ENCODE results near the gene SPTB. TPM values are rescaled to one million over a fixed set of nuclear protein-coding genes. Genes with fewer than 3 reads are reported as not detected.

SPTB gene
- total RNA-seq, result 3.0 TPM
- long read RNA-seq, full-length matches to known transcripts, result 1 of 16 reads
- long read RNA-seq, partial matches to known transcripts, result 4 of 16 reads
- long read RNA-seq, other reads (novel, unspliced or antisense), result 11 of 16 reads

- Histone ChIP-seq H3K4me3 (peak within 1 kb of the TSS; percentile 60), H3K27me3 (peaks cover 60% of the 10 kb centered on the region), H3K4me1 (peaks cover 7% of the 10 kb centered on the region), H3K36me3 (no peaks in the 10 kb centered on the region), H3K9me3 (no peaks in the 10 kb centered on the region), H3K27ac (no peak within 1 kb of the TSS)
- no peak for TF ChIP-seq CTCF (IDR thresholded peaks at IDR 0.05)
- peak; percentile 73 for DNase-seq
- intact Hi-C loops (cut with DNase I), result loop anchor here (10.0 kb wide), 1 partner anchor 55 kb away; no protein-coding TSS in a partner anchor
- ATAC-seq, result peak; percentile 77
Observed at GRCh38 chr14:64879635-64880220, at the start of gene SPTB. Gene SPTB, minus strand, starts transcription at chr14:64879907. Its CDS starts 56,813 bp downstream, at chr14:64823094.

- intact Hi-C loops (cut with DNase I), result no loop called here
- Histone ChIP-seq H3K4me3 (no peak overlapping the region), H3K9me3 (no peaks in the 10 kb centered on the region), H3K27ac (peak overlapping the region; percentile 28), H3K4me1 (peaks cover 5% of the 10 kb centered on the region), H3K27me3 (no peaks in the 10 kb centered on the region), H3K36me3 (peaks cover 89% of the 10 kb centered on the region)
- TF ChIP-seq CTCF (IDR thresholded peaks at IDR 0.05), result no peak
- DNase-seq, result no peak
- ATAC-seq, result no peak
Observed at GRCh38 chr14:64929014-64929359, 49.3 kb upstream of the SPTB start.

- peaks cover 86% of the 10 kb centered on the region for H3K36me3 ChIP-seq
- ATAC-seq, result no peak
- no peak overlapping the region for H3K4me3 ChIP-seq
- H3K4me1 ChIP-seq, result peaks cover 5% of the 10 kb centered on the region
- peak overlapping the region; percentile 28 for H3K27ac ChIP-seq
- TF ChIP-seq CTCF (IDR thresholded peaks at IDR 0.05), result no peak
- H3K9me3 ChIP-seq, result no peaks in the 10 kb centered on the region
- H3K27me3 ChIP-seq, result no peaks in the 10 kb centered on the region
- intact Hi-C loops (cut with DNase I), result no loop called here
- no peak for DNase-seq
Observed at GRCh38 chr14:64928239-64929013, 48.7 kb upstream of the SPTB start.

- DNase-seq (no peak), ATAC-seq (no peak)
- Histone ChIP-seq H3K9me3 (no peaks in the 10 kb centered on the region), H3K4me1 (peaks cover 5% of the 10 kb centered on the region), H3K27me3 (no peaks in the 10 kb centered on the region), H3K36me3 (peaks cover 72% of the 10 kb centered on the region), H3K4me3 (no peak overlapping the region), H3K27ac (no peak overlapping the region)
- intact Hi-C loops (cut with DNase I), result no loop called here
- no peak for TF ChIP-seq CTCF (IDR thresholded peaks at IDR 0.05)
Observed at GRCh38 chr14:64927031-64927430, 47.3 kb upstream of the SPTB start.

- H3K36me3 ChIP-seq, result peaks cover 66% of the 10 kb centered on the region
- H3K9me3 ChIP-seq, result no peaks in the 10 kb centered on the region
- ATAC-seq (no peak), DNase-seq (no peak)
- intact Hi-C loops (cut with DNase I), result no loop called here
- H3K27ac ChIP-seq, result no peak overlapping the region
- no peak overlapping the region for H3K4me3 ChIP-seq
- TF ChIP-seq CTCF (IDR thresholded peaks at IDR 0.05), result no peak
- peaks cover 5% of the 10 kb centered on the region for H3K4me1 ChIP-seq
- H3K27me3 ChIP-seq, result no peaks in the 10 kb centered on the region
Observed at GRCh38 chr14:64926398-64926995, 46.8 kb upstream of the SPTB start.
